ENCODE measurements around the gene POLE3.
A peak's percentile ranks its signal among the peaks of the same experiment; 100 is the strongest.

Gene POLE3

GRCh38 chr9:113403646-113404045 lies 6.8 kb downstream of the POLE3 start:
- H3K4me3 ChIP-seq: no peak overlapping the region
- DNase-seq (ENCODE audit: low spot score): no peak
- no peak overlapping the region for H3K27ac ChIP-seq

GRCh38 chr9:113401027-113401792 lies 9.3 kb downstream of the POLE3 start, which contains the start of gene ALAD:
Gene ALAD (minus strand): TSS chr9:113401284. CDS start chr9:113393559, 7,725 bp downstream.
- Histone ChIP-seq H3K4me3 (peak within 1 kb of the TSS; percentile 91), H3K27ac (peak within 1 kb of the TSS; percentile 65 to 84)
- TF ChIP-seq CTCF (IDR thresholded peaks at IDR 0.05): peak; percentile 86

More at GRCh38 chr9:113403646-113404045, 6.8 kb downstream of the POLE3 start:
- no peak for TF ChIP-seq CTCF (IDR thresholded peaks at IDR 0.05)

GRCh38 chr9:113399646-113400200 lies 10.8 kb downstream of the POLE3 start:
- DNase-seq (ENCODE audit: low spot score): no peak
- Histone ChIP-seq H3K4me3 (no peak overlapping the region), H3K27ac (no peak overlapping the region)
- TF ChIP-seq CTCF (IDR thresholded peaks at IDR 0.05): no peak

More at GRCh38 chr9:113401027-113401792, 9.3 kb downstream of the POLE3 start, which contains the start of gene ALAD:
- peak; percentile 99 for DNase-seq (ENCODE audit: low spot score)

GRCh38 chr9:113398796-113399195 lies 11.7 kb downstream of the POLE3 start:
- no peak for DNase-seq (ENCODE audit: low spot score)

GRCh38 chr9:113397203-113397631 lies 13.3 kb downstream of the POLE3 start:
- Histone ChIP-seq H3K4me3 (no peak overlapping the region), H3K27ac (no peak overlapping the region)
- no peak for DNase-seq (ENCODE audit: low spot score)
- no peak for TF ChIP-seq CTCF (IDR thresholded peaks at IDR 0.05)

More at GRCh38 chr9:113398796-113399195, 11.7 kb downstream of the POLE3 start:
- Histone ChIP-seq H3K4me3 (no peak overlapping the region), H3K27ac (peak overlapping the region in 1 of 2 donors; percentile 60)
- TF ChIP-seq CTCF (IDR thresholded peaks at IDR 0.05): no peak

- TF ChIP-seq CTCF (IDR thresholded peaks at IDR 0.05): no peak
- H3K27ac ChIP-seq: no peak overlapping the region
- H3K4me3 ChIP-seq: no peak overlapping the region
- no peak for DNase-seq (ENCODE audit: low spot score)
Measured at GRCh38 chr9:113395000-113395861, 15.2 kb downstream of the POLE3 start.

Data from coronary artery (tissue), 2 donors.